CD4-positive, alpha-beta T cell treated with Interleukin-6 at 100 ng/mL for 8 hours (primary cell): ENCODE data around the gene CAVIN1.
A peak's percentile ranks its signal among the peaks of the same experiment; 100 is the strongest.
"Not testable (repeated sequence)": the region's sequence is repeated elsewhere in the genome, so short reads cannot be mapped to it uniquely, and the experiment has no call there.

Experiments
- DNase-seq: peaks from one replicate; pipeline ENCODE4 v3.0.0-alpha.2; 2020; ENCODE audit warnings: mixed read lengths, low spot score

CAVIN1 gene

DNA sequence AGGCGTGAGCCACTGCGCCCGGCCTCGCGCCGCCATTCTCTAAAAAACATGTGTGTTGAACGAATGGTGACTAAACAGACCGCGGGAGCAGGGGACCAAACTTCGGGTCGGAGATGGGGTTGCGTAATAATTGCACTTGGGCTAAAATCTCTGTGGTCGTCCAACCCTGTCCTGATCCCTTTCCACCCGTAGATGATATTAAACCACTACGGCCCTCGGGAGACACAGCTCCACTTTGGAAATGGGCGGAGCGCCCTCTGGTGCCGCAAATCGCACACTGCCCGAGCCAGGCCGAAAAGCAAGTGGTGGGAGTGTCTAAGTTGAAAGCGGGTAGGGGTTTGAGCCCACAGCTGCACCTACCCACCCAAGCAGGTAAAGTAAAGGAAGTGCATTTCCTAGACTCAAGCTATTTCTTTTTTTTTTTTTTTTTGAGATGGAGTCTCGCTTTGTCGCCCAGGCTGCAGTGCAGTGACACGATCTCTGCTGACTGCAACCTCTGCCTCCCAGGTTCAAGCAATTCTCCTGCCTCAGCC, 17.0 kb downstream of the CAVIN1 start:
- peak; percentile 80 for DNase-seq

DNA sequence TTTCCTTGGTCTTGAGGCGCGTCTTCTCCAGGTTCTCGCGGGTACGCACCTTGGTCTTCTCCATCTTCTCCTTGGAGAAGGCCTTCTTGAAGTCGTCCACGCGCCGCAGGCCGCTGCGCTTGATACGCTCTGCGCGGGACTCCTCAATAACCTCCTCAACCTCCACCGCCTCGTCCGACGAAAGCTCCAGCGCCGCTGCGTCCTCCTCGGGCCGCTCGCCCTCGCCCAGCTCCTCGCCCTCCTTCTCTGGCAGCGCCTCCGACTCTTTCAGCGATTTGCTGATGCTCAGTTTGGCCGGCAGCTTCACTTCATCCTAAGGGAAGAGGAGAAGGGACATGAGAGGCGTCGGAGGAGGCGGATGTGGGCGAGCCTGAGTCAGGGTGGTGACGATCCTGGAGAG, 18.0 kb downstream of the CAVIN1 start:
- DNase-seq: no peak

DNA sequence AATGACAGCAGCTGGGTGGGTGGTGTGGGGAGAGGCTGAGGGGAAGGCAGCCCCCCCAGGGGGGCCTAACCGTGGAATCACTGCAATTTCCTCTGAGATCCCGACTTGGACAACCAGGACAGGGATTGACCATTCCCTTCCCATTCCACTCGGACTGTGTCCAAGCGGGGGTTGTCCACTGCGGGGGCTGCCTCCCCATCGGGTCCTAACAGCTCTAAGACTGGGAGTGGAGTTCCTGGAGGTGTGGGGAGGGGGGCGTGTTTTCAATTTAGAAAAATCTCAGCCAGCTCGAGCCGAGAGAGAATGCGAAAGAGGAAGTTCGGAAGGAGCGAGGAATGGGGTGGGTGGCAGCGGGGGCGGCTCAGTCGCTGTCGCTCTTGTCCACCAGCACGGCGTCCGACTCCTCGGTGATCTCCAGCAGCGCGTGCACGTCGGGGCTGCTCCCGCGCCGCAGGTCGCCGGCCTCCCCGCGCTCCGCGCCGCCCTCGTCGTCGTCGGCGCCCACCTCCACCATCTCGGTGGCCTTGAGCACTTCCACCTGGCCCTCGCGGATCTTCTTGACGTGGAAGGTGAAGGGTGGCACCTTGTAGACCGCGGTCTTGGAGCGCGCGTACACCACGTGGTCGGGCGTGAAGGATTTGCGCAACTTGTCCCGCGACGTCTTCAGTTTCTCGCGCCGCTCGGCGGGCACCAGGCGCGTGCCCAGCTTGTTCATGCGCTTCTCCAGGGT, 18.6 kb downstream of the CAVIN1 start:
- no peak for DNase-seq

DNA sequence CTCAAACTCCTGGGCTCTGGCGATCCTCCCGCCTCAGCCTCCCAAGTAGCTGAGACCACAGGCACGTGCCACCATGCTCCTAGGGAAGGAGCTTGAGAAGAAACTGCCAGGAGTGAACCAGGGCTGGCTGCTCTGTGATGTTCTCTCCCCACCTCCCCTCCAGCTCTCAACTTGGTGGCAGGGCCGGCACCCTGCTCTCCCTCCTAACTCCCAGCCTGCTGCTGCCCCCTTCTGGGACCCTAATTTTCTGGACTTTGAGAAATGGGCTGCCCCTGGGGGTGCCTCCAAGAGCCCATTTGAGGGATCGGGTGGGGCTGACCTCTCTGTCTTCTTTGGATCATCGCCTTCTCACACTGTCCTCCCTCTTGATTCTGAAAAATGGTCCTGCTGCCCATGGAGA, 19.9 kb downstream of the CAVIN1 start:
- peak; percentile 32 for DNase-seq

DNA sequence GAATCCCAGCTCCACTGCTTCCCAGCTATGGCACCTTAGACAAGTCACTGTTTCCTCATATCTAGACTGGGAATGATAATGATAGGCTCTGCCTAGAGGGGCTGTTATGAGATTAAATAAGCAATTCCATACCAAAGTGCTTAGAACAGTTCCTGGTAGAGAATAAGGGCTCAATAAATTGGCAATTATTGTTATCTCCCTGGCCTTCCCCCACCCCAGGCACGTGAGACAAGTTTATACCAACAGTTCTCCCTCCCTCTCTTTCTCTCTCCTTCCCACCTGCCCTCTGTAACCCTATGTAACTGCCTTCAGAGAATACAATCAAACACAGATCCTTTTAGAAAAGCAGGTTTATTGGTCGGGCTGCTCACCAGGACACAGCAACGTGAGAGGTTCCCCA, 20.9 kb downstream of the CAVIN1 start:
- no peak for DNase-seq

DNA sequence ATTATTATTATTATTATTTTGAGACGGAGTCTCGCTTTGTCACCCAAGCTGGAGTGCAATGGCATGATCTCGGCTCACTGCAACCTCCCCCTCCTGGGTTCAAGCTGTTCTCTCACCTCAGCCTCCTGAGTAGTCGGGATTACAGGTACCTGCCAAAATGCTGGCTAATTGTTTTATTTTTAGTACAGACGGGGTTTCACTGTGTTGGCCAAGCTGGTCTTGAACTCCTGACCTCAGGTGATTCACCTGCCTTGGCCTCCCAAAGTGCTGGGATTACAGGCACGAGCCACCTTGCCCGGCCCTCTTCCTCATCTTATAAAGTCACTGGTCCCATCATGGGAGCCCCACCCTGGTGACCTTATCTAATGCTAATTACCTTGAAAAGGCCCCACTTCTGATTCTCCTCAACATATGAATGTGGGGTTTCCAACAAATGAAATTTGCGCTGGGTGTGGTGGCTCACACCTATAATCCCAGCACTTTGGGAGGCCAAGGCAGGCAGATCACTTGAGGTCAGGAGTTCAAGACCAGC, 22.1 kb downstream of the CAVIN1 start:
- not testable (repeated sequence) for DNase-seq

DNA sequence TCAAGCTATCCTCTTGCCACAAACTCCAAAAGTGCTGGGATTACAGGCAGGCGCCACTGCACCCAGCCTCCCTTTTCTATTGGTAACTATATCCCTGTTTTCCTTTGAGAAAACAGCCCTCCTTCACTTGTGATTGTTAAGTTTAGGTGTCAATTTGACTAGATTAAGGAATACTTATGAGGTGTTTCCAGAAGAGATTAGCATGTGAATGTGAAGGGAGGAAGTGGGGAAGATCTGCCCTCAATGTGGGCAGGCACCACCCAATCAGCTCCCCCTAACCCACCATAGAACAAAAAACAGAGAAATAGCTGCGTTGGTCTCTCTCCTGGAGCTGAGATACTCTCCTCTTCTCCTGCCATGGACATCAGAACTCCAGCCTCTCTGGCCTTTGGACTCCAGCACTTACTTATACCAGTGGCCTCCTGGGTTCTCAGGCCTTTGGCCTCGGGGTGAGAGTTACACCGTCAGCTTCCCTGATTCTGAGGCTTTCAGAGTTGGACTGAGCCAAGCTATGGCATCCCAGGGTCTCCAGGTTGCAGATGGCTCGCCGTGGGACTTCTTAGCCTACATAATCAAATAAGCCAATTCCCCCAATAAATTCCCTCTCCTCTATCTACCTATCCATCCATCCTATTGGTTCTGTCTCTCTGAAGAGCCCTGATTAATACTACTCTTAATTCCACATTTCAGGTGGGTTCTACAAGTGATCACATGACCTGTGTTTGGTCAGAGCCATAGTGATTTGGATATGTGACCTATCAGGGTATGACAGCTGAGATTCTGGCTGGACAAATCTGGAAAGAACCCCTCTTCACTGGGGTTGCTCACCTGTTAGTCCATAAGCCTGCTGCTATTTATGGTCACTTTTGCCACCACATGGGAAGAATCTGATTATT, 22.9 kb downstream of the CAVIN1 start:
- DNase-seq: no peak

DNA sequence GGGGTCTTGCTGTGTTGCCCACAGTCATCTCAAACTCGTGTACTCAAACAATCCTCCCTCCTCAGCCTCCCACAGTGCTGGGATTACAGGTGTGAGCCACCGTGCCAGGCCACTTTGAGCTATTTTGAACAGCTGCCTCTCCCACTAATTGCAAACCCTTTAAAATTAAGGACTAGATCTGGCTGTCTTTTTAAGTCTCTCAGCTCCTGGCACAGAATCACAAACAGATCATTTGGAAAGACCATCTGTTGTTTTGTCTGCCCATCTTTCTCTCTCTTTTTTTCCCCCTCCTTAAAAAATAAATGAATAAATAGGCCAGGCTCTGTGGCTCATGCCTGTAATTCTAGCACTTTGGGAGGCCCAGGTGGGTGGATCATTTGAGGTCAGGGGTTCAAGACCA, 23.9 kb downstream of the CAVIN1 start:
- no peak for DNase-seq

DNA sequence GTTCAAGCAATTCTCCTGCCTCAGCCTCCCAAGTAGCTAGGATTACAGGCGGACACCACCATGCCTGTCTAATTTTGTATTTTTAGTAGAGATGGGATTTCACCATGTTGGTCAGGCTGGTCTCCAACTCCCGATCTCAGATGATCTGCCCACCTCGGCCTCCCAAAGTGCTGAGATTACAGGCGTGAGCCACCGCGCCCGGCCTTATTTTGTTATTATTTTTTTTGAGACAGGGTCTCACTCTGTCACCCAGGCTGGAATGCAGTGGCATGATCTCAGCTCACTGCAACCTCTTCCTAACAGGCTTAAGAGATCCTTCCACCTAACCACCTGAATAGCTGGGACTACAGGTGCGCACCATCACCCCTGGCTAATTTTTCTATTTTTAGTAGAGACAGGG, 27.5 kb downstream of the CAVIN1 start:
- DNase-seq: not testable (repeated sequence)

DNA sequence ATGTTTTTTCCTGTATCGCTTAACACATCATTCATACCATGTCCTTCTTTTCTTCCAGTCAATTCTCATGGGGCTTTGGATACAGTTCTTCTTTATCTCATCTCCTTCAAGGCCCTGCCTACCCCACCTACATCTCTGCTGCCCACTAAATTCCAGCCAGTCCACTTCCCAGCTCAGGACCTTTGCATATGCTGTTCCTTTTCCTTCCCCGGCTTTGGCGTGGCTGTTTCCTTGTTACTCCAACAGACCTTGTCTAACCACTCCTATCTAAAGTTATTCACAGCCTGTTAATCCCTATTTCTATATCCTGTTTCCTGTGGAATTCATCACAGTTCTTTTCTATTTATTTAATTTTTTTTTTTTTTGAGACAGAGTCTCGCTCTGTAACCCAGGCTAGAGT, 28.2 kb downstream of the CAVIN1 start:
- DNase-seq: no peak

DNA sequence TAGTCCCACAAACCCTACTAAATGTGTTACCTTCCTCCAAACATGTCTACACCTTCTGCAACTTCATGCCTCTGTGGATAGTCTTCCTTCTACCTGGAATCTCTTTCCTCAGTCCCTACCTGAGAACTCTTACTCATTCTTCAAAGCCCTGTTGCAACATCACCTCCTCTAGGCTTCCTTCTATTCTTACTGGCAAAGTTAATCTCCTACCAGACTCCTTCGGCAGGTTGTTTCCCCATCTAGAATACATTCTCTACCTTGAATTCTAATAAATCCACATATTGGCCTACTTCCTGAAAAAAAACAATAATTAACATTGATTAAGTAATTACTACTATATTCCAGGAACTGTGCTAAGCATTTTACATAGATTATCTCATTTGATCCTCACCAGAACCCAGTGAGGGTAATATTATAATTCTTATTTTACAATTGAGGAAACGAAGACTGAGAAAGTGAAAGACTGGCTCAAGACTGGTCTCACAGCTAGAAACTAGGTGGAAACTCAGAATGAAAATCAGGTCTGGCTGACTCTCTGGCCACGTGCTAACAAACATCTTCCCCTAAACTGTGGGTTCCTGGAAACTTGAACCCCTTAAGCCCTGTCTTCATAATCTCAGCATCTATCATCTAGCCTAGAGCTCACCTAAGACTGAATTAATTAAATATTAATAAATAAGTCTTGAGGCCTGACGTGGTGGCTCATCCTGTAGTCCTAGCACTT, 30.2 kb downstream of the CAVIN1 start:
- no peak for DNase-seq

DNA sequence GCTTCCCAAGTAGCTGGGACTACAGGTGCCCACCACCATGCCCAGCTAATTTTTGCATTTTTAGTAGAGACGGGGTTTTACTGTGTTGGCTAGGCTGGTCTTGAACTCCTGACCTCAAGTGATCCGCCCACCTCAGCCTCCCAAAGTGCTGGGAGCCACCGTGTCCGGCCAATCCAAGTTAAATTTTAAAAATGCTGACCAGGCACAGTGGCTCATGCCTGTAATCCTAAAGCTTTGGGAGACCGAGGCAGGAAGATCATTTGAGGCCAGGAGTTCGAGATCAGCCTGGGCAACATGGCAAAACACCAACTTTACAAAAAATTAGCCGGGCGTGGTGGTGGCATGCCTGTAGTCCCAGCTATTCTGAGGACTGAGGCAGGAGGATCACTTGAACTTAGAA, 31.6 kb downstream of the CAVIN1 start:
- not testable (repeated sequence) for DNase-seq

DNA sequence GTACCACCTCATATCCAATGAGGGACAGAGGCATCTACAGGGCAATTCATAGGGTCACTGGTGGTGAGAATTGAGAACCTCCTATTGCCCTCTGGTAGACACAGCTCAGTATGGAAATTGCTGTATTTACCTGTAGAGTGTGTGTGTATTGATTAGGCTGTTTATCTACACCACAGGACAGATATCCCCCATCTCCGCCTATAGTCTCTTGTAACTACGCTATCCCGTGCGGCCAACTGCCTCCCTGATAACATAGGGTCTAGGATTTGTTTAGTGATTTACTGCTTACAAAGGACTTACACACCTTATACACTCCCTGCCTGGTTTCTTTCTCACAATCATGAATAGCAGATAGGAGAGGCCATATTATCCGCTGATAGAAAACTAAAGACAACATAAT, 33.2 kb downstream of the CAVIN1 start:
- DNase-seq: no peak

DNA sequence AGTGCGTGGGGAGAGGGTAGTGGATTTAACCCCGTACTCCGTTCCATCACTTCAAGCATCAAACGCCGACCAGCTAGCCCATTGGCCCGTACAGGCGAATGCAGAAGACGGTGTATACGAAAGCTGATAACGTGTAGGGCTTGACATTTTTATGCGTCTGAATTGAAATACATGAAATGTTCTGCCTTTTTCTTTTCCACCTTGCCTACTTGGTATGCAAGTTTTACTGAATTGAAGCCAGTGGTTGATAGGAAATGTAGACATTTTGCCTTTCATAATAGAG, 34.0 kb downstream of the CAVIN1 start:
- DNase-seq: no peak

DNA sequence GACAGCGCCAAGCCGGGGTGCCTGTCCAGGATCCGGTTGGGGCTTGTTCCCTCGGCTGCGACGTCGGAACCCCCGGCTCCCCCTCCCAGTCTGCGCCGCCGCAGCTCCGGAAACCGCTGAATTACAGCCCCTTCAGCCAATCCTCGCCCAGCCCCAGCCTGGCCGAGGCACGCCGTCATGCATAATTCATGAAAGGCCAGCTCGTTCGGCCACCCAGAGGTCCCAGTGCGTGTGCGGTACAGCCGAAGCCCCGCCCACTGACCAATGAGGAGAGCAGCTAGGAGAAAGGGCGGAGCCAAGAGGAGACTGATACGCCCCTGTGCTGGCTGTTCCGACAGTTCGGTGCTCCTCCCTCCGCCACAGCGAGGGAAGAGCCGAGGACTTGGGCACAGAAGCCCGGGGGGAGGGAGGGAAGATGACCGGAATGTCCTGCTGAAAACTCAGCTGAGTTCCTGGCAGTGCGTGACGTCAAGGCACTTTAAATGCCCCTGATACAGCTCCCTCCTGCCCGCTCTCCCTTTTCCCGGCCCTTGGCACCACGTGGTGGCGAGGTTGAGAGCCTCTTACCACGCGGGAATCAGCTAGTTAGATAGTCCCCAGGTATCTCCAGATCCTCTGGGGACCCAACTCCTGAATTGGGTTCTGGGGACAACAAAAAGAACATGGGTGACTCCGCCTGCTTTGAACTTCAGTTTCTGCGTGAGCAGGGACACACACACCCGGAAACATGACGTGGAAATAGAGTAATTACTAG, 34.5 kb downstream of the CAVIN1 start, which contains the start of gene STAT3:
TSS of gene STAT3 (minus strand) at position 62 of the 754 bp plus-strand sequence. CDS start 39,926 bp downstream, outside the sequence.
- DNase-seq: peak; percentile 100

DNA sequence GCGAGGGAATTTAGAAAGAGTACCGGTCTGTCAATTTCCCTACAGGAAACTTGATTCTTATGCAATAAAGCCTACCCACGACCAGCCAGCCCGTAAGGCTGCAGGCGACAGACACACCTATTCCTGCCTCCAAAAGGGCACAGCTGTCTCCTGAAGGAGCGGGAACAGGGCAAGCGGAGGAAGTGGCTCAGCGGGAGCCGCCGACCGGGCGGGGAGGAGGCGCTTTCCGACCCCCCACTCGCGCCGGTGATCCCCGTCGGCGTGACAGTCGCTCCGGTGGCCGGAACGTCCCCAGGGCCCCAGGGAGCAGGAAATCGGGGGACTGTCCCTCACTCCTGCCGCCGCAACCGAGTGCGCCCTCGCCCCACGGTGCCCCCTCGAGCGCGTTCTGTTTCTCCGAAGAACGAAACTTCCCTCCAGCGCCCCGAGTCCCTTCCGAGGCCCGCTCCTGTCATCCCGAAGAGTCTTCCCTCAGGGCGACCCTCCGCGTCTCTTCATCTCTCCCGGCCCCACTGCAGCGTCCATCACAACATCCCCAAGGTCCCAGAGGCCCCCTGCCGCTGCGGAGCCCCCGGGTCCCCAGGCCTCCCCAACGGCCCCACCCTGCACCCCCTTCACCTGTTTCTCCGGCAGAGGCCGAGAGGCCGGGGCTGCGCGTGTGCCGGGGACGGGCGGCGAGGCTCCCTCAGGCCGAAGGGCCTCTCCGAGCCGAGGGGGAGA, 35.2 kb downstream of the CAVIN1 start:
- peak; percentile 13 for DNase-seq

DNA sequence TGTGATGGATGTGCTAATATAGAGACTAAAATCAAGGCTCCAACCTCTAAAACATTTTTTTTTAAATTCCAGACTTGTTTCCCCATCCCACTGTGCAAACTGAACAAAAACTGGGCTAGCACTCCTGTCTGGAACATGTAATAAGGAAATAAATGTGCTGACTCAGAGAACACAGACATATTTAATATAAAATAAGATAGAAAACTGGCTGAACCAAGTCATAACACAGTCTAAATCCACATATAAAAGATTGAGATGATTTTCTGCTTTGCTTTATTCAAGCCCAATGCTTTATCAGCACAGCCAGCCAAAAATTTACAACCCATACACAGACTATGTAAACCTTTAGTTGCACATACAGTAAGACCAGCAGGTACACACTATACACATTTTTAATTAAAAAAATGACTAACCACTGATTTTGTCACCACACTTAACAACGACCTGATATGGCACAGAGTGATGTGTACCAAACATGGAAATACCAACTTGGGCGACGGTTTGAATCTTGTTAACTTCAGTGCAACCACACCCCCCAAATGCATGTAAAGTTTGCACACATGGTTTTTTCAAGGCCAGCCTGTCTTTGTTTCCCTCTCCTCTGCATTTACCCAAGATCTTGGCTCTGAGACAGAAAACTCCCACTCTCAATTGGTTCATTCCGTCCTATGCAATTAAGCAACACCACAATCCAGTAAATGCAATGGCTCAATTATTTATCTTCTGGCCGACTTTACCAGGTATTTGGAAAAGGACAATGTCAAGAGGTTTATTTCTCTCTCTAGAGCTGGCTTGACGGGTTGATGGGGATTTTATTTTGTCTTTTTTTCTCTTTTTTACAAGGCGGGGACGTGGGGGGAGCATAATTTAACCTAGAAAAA, 36.0 kb downstream of the CAVIN1 start:
- peak; percentile 17 for DNase-seq

DNA sequence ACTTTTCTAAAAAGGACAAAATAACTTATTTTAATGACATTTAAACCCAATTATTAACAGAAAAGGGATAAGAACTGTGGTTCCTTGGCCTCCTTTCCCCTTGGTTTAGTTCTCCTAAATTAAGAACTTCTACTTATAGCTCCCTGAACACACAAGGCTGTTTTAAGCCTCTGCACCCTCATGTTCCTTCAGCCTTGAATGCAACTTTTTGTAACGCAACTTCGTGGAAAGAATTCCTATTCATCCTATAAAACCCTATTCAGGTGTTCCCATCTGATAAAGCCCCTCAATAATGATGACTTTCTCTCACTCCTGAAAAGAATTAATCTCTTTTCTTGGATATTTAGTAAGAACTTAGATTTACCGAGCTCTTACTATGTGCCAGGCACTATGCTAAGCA, 41.2 kb downstream of the CAVIN1 start:
- DNase-seq: no peak

DNA sequence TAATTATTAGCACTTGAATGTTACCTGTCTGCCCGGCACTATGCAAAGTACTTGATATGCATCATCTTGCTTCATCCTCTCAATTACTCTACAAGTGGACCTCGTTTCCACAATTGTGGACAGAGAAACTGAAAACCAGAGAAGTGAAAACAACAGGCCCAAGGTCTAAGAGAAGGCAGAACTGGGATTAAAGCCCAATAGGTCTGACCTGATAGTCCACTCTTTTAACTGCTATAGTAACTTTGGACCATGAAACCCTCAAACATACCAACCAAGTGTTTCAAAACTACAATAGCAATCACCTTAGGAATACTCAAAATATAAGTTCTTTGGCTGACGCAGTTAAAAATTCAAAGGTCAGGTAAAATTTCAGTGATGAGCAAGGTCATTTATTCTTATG, 42.1 kb downstream of the CAVIN1 start:
- no peak for DNase-seq
